ENCODE results near the gene CAMK2A.

GRCh38 chr5:150247726-150248125, 41.8 kb downstream of the CAMK2A start:
- TF ChIP-seq CTCF (IDR thresholded peaks at IDR 0.05) (no peak), POLR2A (IDR thresholded peaks at IDR 0.05) (no peak)
